Central memory CD8-positive, alpha-beta T cell (primary cell): Measurements from ENCODE around the gene ITPR1.

Source experiments
- ATAC-seq: fragments of 150-1000 bp; cut with Tn5 transposase; replicated peaks from 2 replicates; pipeline ENCODE4 v1.10.0; 2022; ENCODE audit warnings: mild to moderate bottlenecking, moderate FRiP score, moderate number of reproducible peaks; ENCODE audit not compliant: poor library complexity, severe bottlenecking; ENCODE audit errors: extremely low read depth
- DNase-seq, 2 donors: peaks; one replicate each; pipeline ENCODE4 v3.0.0; 2021; ENCODE audit warnings: low spot score in 2 of 2
- H3K27ac Mint-ChIP-seq: one replicate; pipeline ENCODE4 v1.8.0; 2022; ENCODE audit warnings: low read depth, mild to moderate bottlenecking, moderate library complexity, mixed read lengths
- H3K27me3 Mint-ChIP-seq: one replicate; pipeline ENCODE4 v1.8.0; 2022; ENCODE audit warnings: mixed read lengths
- H3K36me3 Mint-ChIP-seq: one replicate; pipeline ENCODE4 v1.8.0; 2022; ENCODE audit warnings: mild to moderate bottlenecking, moderate library complexity, mixed read lengths; ENCODE audit not compliant: insufficient read depth
- H3K4me1 Mint-ChIP-seq: one replicate; pipeline ENCODE4 v1.8.0; 2022; ENCODE audit warnings: mixed read lengths
- H3K4me3 Mint-ChIP-seq: one replicate; pipeline ENCODE4 v1.8.0; 2022; ENCODE audit warnings: mild to moderate bottlenecking, moderate library complexity, mixed read lengths
- H3K9me3 Mint-ChIP-seq: one replicate; pipeline ENCODE4 v1.8.0; 2022; ENCODE audit warnings: mixed read lengths

The ITPR1 gene

GRCh38 chr3:4604693-4605092 is 111.5 kb downstream of the ITPR1 start:
- DNase-seq (no peak), ATAC-seq (no peak)
- Mint-ChIP-seq H3K4me3 (no peak overlapping the region), H3K4me1 (peaks cover 29% of the 10 kb centered on the region), H3K36me3 (no peaks in the 10 kb centered on the region), H3K27me3 (no peaks in the 10 kb centered on the region), H3K27ac (no peak overlapping the region), H3K9me3 (no peaks in the 10 kb centered on the region)

DNA sequence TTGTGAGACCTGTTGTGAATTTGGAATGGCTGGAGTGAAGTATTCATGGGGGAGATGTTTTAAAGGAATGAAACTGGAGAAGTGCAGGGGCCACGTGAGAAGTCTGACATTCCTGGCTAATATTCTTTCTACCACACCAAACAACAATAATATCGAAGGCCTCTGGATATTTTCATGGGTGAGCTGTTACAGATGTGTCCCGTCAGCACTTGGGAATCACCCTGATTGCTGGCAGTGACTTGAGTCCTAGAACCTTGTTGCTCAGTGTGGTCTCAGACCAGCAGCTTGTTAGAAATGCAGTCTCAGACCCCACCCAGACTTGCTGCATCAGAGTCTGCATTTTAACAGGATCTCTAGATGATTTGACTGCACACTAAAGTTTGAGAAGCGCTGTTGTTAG is 113.8 kb downstream of the ITPR1 start:
- Mint-ChIP-seq H3K4me1 (peaks cover 24% of the 10 kb centered on the region), H3K27ac (no peak overlapping the region), H3K36me3 (no peaks in the 10 kb centered on the region), H3K4me3 (no peak overlapping the region), H3K27me3 (no peaks in the 10 kb centered on the region), H3K9me3 (no peaks in the 10 kb centered on the region)
- no peak for ATAC-seq
- DNase-seq = no peak

DNA sequence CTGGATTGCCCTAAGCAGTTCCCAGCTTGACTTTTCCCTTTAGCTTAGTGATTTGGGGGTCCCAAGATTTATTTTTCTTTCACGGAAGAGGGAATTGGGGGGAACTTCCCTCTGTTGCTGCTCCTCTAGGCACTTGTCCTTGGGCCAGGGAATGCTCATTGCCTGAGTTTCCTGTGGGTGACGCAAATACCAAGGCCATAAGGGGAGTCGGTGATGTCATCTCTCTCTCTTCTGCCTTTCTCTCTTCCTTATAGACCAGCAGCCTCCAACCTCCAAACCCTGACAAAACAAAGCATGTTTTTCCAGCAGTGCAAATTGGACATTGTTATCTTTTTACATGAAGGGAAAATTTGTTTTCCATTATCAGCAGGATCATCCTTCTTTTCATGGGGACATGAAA is 120.2 kb downstream of the ITPR1 start:
- ATAC-seq = no peak
- no peak overlapping the region for H3K27ac Mint-ChIP-seq

GRCh38 chr3:4614070-4614469 is 120.9 kb downstream of the ITPR1 start:
- Mint-ChIP-seq H3K27me3 (no peaks in the 10 kb centered on the region), H3K27ac (no peak overlapping the region), H3K9me3 (no peaks in the 10 kb centered on the region), H3K36me3 (peaks cover 1% of the 10 kb centered on the region), H3K4me1 (peaks cover 25% of the 10 kb centered on the region), H3K4me3 (no peak overlapping the region)
- DNase-seq = no peak
- no peak for ATAC-seq

More for the DNA sequence above, 120.2 kb downstream of the ITPR1 start:
- Mint-ChIP-seq H3K36me3 (peaks cover 1% of the 10 kb centered on the region), H3K9me3 (no peaks in the 10 kb centered on the region), H3K27me3 (no peaks in the 10 kb centered on the region), H3K4me1 (peaks cover 18% of the 10 kb centered on the region), H3K4me3 (no peak overlapping the region)
- no peak for DNase-seq

GRCh38 chr3:4614927-4615326 is 121.8 kb downstream of the ITPR1 start:
- ATAC-seq (no peak), DNase-seq (no peak)
- Mint-ChIP-seq H3K9me3 (no peaks in the 10 kb centered on the region), H3K4me1 (peaks cover 26% of the 10 kb centered on the region), H3K36me3 (peaks cover 1% of the 10 kb centered on the region), H3K4me3 (no peak overlapping the region), H3K27ac (no peak overlapping the region), H3K27me3 (no peaks in the 10 kb centered on the region)

DNA sequence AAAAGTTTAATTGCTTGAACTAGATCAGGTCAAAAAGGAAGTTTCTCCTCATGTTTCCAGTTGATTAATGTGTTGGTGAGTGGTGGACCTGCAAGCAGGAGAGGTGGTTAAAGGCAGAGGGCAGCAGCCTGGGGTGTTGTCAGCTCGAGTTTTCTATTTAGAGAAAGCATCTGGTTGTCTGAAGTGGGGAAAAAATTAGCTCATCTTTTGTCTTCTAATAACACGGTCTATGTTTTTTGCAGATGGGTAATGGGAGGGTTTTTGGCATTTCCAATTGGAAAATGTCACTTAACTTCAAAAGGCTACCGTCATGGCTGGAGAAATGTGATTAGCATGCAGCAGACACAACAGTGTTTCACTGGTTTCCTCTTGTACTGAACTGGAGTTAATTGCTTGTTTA is 122.6 kb downstream of the ITPR1 start:
- peaks cover 29% of the 10 kb centered on the region for H3K4me1 Mint-ChIP-seq
- no peaks in the 10 kb centered on the region for H3K9me3 Mint-ChIP-seq
- no peak overlapping the region for H3K4me3 Mint-ChIP-seq
- DNase-seq (no peak), ATAC-seq (no peak)
- H3K27me3 Mint-ChIP-seq = no peaks in the 10 kb centered on the region
- H3K36me3 Mint-ChIP-seq = peaks cover 1% of the 10 kb centered on the region
- no peak overlapping the region for H3K27ac Mint-ChIP-seq

GRCh38 chr3:4623421-4623999 is 130.4 kb downstream of the ITPR1 start:
- ATAC-seq (no peak), DNase-seq (no peak)
- Mint-ChIP-seq H3K4me1 (peaks cover 26% of the 10 kb centered on the region), H3K27me3 (no peaks in the 10 kb centered on the region), H3K4me3 (no peak overlapping the region), H3K9me3 (no peaks in the 10 kb centered on the region), H3K27ac (no peak overlapping the region), H3K36me3 (no peaks in the 10 kb centered on the region)

GRCh38 chr3:4627651-4628375 is 134.7 kb downstream of the ITPR1 start:
- Mint-ChIP-seq H3K4me1 (peaks cover 5% of the 10 kb centered on the region), H3K9me3 (no peaks in the 10 kb centered on the region), H3K36me3 (peaks cover 3% of the 10 kb centered on the region), H3K27ac (no peak overlapping the region), H3K4me3 (no peak overlapping the region), H3K27me3 (no peaks in the 10 kb centered on the region)
- no peak for DNase-seq
- no peak for ATAC-seq

DNA sequence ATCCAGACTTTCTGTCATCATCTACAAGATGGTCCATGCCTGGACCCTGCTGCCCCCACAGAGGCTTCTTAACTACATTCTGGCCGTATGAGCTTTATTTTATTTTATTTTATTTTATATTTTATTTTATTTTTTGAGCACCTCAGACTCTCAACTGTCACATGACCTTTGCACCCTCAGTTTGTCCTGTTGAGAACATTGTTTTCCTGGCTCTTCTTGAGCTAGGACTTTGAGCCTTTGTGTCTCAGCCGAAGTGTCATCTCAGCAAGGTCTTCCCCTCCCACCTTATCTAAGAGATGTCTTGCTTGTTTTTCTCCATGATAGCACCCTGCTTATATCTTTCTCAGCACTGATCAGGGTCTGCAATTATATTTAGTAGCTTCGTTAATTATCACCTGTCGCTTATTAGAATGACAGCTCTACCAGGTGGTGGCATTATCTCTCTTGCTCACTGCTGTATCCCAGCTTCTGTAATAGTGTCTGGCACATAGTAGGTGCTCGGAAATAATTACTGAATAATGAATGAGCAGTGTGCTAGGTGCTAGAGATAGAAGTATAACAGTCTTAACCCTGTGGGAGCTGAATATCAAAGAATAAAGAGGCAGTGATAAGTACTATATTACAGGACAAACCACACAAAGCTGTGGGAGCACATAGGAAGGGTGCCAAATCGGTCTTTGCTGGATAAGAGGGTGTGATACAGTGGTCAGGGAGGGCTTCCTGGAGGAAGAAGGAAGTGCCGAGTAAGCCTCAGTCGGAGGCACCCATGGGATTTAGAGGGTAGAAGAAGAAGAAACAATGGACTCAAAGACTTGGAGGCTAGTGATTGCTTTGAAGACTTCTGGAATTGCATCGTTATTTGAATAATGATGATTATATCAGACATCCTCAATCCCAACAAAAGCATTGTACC is 136.2 kb downstream of the ITPR1 start:
- Mint-ChIP-seq H3K4me3 (no peak overlapping the region), H3K4me1 (peaks cover 8% of the 10 kb centered on the region), H3K27me3 (no peaks in the 10 kb centered on the region), H3K9me3 (no peaks in the 10 kb centered on the region), H3K36me3 (peaks cover 3% of the 10 kb centered on the region), H3K27ac (no peak overlapping the region)
- DNase-seq = no peak
- no peak for ATAC-seq

- no peak overlapping the region for H3K27ac Mint-ChIP-seq
- ATAC-seq (no peak), DNase-seq (no peak)
- peaks cover 8% of the 10 kb centered on the region for H3K4me1 Mint-ChIP-seq
- H3K27me3 Mint-ChIP-seq = no peaks in the 10 kb centered on the region
- H3K4me3 Mint-ChIP-seq = no peak overlapping the region
- no peaks in the 10 kb centered on the region for H3K9me3 Mint-ChIP-seq
- H3K36me3 Mint-ChIP-seq = peaks cover 7% of the 10 kb centered on the region
These were observed 140.2 kb downstream of the ITPR1 start for GRCh38 chr3:4633078-4634004.

- peaks cover 8% of the 10 kb centered on the region for H3K4me1 Mint-ChIP-seq
- ATAC-seq (no peak), DNase-seq (no peak)
- peaks cover 4% of the 10 kb centered on the region for H3K36me3 Mint-ChIP-seq
- H3K4me3 Mint-ChIP-seq = no peak overlapping the region
- H3K9me3 Mint-ChIP-seq = no peaks in the 10 kb centered on the region
- H3K27me3 Mint-ChIP-seq = no peaks in the 10 kb centered on the region
- no peak overlapping the region for H3K27ac Mint-ChIP-seq
These were observed 141.7 kb downstream of the ITPR1 start for GRCh38 chr3:4634894-4635293.

GRCh38 chr3:4637265-4637664 is 144.1 kb downstream of the ITPR1 start:
- H3K4me3 Mint-ChIP-seq = no peak overlapping the region
- no peak for ATAC-seq
- no peaks in the 10 kb centered on the region for H3K9me3 Mint-ChIP-seq
- no peaks in the 10 kb centered on the region for H3K27me3 Mint-ChIP-seq
- peaks cover 8% of the 10 kb centered on the region for H3K4me1 Mint-ChIP-seq
- H3K27ac Mint-ChIP-seq = no peak overlapping the region
- no peak for DNase-seq
- H3K36me3 Mint-ChIP-seq = peaks cover 14% of the 10 kb centered on the region
